D721Med (cell line): ENCODE data around the gene GALNT18.

Experiments
- DNase-seq: peaks from one replicate; pipeline ENCODE4 v3.0.0; 2011; ENCODE audit warnings: low spot score; ENCODE audit not compliant: insufficient read length
- FAIRE-seq: peaks from 2 replicates; lab custom pipeline; 2011; peaks lifted over from hg19 to GRCh38; lab: Jason Lieb, UNC
- CTCF ChIP-seq: IDR thresholded peaks from 2 replicates; pipeline ENCODE4 v1.5.1; 2012; ENCODE audit warnings: mild to moderate bottlenecking, control low read depth; ENCODE audit not compliant: insufficient read depth; ENCODE audit errors: missing control alignments

Gene GALNT18

DNA sequence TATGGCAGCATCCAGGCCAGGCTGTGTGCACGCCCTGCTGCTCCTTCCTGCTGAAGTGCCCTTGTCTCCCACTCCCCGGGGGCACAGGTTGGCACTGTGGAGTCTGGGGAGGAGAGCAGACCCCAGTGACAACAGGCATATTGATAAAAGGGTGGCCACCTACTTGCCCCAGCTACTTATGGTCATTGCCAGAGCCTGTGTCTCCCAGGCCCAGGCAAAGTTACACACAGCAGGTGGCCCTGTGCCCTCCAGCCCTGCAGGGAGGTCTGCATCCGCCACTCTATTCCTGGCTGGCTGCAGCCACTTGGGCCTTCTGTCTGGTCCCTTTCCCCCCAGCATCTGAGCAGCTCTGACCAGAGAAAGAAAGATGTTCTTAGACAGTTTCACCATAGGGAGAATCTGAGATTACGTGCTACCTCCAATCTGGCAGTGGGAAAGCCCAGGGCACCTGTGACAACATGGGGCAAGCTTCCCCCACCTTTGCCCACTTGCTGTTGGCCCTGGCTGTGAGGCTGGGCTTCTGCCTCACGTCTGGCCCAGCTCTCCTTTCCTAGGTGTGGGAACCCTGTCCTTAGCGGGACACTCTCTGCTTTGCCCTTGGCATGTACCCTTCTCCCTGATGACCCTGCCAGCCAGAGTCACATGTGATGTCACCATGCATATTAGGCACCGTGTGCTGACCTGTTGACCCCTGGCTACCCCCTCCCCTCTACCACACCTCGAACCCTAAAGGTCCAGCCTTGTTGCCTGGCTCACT is 243.4 kb downstream of the GALNT18 start:
- no peak for TF ChIP-seq CTCF
- DNase-seq, result no peak
- no peak for FAIRE-seq

DNA sequence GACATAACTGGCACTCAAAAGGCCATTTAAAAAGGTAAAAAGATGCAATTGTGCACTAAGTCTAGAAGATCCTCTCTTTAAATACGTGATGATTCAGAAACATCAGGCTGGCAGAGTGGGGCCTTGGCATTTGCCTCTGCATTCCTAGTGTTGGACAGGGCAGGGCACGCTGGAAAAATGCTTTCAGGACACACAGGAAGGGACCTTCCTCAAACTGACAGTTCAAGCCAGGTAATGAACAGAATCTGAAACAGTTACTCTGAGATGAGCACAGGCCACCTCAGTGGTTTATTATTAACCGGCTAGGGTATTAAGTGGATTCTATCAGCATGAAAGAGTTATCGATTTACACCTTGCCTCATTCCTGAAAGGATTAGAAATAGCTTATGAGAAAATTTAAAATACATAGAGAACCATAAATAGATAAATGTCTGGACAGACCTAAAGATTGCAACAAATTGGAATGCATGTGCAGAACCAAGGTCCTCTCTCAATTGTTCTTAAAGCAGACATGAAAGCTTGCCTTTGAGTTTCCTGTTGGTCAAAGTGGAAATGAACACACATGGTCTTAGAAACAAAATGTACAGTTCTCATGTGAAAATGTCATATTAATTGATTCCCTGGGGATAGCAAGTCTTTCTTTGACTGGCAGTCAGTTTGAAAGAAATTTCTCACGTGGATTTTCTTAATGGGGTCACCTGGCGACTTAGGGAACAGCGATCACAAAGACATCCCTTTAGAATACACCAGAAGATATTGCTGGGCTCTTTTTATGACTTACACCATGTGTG is 247.3 kb downstream of the GALNT18 start:
- TF ChIP-seq CTCF, result no peak
- FAIRE-seq (no peak), DNase-seq (no peak)

GRCh38 chr11:11373934-11374333 is 247.9 kb downstream of the GALNT18 start:
- no peak for DNase-seq
- no peak for TF ChIP-seq CTCF
- no peak for FAIRE-seq

DNA sequence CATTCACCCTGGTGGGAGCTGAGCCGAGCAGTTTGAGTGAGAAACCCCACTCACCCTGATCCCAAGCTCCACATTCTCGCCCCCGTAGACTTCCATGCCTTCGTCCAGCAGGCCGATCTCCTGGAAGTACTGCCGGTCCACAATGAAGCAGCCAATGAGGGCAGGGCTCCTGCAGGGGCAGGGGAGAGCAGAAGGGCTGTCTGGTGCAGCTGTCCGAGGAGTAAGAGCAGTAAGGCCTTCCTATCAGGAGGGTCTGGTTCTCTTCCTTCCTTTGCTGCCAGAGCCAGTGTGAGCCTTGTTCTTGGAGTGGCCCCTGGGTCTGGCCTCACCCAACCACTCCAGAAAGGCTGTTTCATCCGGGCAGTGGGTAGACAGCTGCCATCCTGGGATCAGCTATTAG is 249.3 kb downstream of the GALNT18 start:
- FAIRE-seq (no peak), DNase-seq (no peak)
- TF ChIP-seq CTCF, result no peak

DNA sequence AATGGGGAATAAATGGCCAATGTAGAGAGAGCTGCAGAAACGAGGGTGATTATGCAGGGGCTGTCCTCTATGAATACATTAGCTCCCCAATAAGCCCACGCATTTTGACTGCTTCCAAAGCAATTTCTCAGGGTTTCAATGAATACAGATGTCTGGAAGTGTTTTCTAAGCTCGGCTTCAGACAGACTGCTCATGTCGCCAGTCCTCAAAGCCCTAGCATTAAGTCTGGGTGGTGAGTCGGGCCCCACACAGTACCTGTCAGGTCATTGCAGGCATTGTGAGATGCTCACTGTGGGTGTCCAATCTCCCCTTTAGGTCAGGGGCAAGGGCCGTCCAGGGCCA is 250.9 kb downstream of the GALNT18 start:
- no peak for TF ChIP-seq CTCF
- FAIRE-seq (no peak), DNase-seq (no peak)

DNA sequence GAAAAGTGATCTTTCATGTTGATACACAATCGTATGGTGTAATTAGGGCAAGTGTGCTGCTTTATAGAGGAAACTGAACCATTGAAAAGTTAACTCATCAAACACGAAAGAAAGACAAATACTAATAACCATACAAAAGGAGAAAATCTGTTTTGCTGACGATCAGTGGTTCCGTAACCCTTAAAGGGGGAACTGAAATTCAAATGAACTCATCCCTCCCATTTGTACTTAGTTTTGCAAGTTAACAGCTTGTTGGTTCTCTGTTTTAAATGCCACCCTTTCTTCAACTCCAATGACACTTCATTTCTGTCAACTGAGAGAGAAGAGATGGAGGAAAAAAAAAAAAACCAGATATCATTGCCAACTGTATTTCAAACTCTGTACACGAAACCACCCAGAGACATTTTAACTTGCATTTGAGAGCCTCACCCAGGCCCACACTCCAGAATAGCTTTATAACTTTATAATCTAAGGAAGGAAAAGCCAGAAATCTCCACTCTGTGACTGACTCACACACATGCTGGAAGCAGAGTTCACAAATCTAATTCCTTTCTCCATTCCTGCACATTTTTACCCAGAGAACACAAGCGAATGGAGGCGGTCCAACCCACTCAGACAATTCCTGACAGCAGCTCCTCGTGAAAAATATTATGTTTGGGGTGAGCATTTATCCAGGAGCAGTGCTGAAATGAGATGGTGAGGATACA is 251.4 kb downstream of the GALNT18 start:
- no peak for DNase-seq
- FAIRE-seq, result no peak
- TF ChIP-seq CTCF, result no peak
